ENCODE results near the gene CEP63. TPM values are rescaled to one million over a fixed set of nuclear protein-coding genes. Genes with fewer than 3 reads are reported as not detected.

Gene CEP63
- total RNA-seq, 2 experiments from 2014 or later: 13.2 to 15.1 TPM

GRCh38 chr3:134527037-134527436 is 41.2 kb downstream of the CEP63 start:
- peaks cover 10% of the 10 kb centered on the region for H3K9me3 Mint-ChIP-seq
- H3K4me1 Mint-ChIP-seq (ENCODE audit: low read depth): peaks cover 17% of the 10 kb centered on the region
- H3K27ac Mint-ChIP-seq: no peak overlapping the region
- Histone ChIP-seq H3K4me3 (ENCODE audit: low read length) (no peak overlapping the region), H3K36me3 (ENCODE audit: insufficient read depth, low read length) (no peaks in the 10 kb centered on the region), H3K27me3 (ENCODE audit: control insufficient read depth in 1 of 2, insufficient read depth in 2 of 2, low read length in 2 of 2) (no peaks in the 10 kb centered on the region), H3K27ac (ENCODE audit: low read depth in 1 of 2, low read length in 2 of 2) (no peak overlapping the region), H3K9me3 (ENCODE audit: control insufficient read depth in 1 of 2, insufficient read depth in 1 of 2, low read length in 2 of 2) (peaks cover 9 to 41% of the 10 kb centered on the region in 2 experiments), H3K4me1 (ENCODE audit: insufficient read depth, low read length) (peaks cover 4% of the 10 kb centered on the region)
- no peak for ATAC-seq (ENCODE audit: poor library complexity)
- TF ChIP-seq CTCF (IDR thresholded peaks at IDR 0.05): no peak
- H3K4me3 Mint-ChIP-seq: no peak overlapping the region
- intact Hi-C loops (cut with DNase I, micrococcal nuclease): no loop called here
- H3K27me3 Mint-ChIP-seq: no peaks in the 10 kb centered on the region
- ChIA-PET POLR2A (no interaction called here), CTCF (no interaction called here)
- H3K36me3 Mint-ChIP-seq (ENCODE audit: low read depth): peaks cover 58% of the 10 kb centered on the region
- DNase-seq: peak in 1 of 14 experiments; percentile 17

- no peaks in the 10 kb centered on the region for H3K27me3 Mint-ChIP-seq
- H3K27me3 ChIP-seq (ENCODE audit: control insufficient read depth in 1 of 2, insufficient read depth in 2 of 2, low read length in 2 of 2): no peaks in the 10 kb centered on the region
- H3K36me3 Mint-ChIP-seq (ENCODE audit: low read depth): peaks cover 51% of the 10 kb centered on the region
- peaks cover 17% of the 10 kb centered on the region for H3K4me1 Mint-ChIP-seq (ENCODE audit: low read depth)
- intact Hi-C loops (cut with DNase I, micrococcal nuclease): no loop called here
- ATAC-seq (ENCODE audit: poor library complexity) (no peak), DNase-seq (no peak)
- peaks cover 9 to 38% of the 10 kb centered on the region in 2 experiments for H3K9me3 ChIP-seq (ENCODE audit: control insufficient read depth in 1 of 2, insufficient read depth in 1 of 2, low read length in 2 of 2)
- H3K4me3 ChIP-seq (ENCODE audit: low read length): no peak overlapping the region
- peaks cover 4% of the 10 kb centered on the region for H3K4me1 ChIP-seq (ENCODE audit: insufficient read depth, low read length)
- H3K36me3 ChIP-seq (ENCODE audit: insufficient read depth, low read length): peaks cover 4% of the 10 kb centered on the region
- no peak for TF ChIP-seq CTCF (IDR thresholded peaks at IDR 0.05)
- H3K27ac Mint-ChIP-seq: no peak overlapping the region
- H3K9me3 Mint-ChIP-seq: peaks cover 10% of the 10 kb centered on the region
- no peak overlapping the region for H3K4me3 Mint-ChIP-seq
- CTCF ChIA-PET: no interaction called here
- POLR2A ChIA-PET: no interaction called here
- no peak overlapping the region for H3K27ac ChIP-seq (ENCODE audit: low read depth in 1 of 2, low read length in 2 of 2)
These were observed 41.8 kb downstream of the CEP63 start for GRCh38 chr3:134527538-134528186.

- no peak for DNase-seq
- no peak for TF ChIP-seq CTCF (IDR thresholded peaks at IDR 0.05)
- Histone ChIP-seq H3K36me3 (ENCODE audit: insufficient read depth, low read length) (peaks cover 37% of the 10 kb centered on the region), H3K4me3 (ENCODE audit: low read length) (no peak overlapping the region), H3K9me3 (ENCODE audit: control insufficient read depth in 1 of 2, insufficient read depth in 1 of 2, low read length in 2 of 2) (no peaks in the 10 kb centered on the region), H3K27ac (ENCODE audit: low read depth in 1 of 2, low read length in 2 of 2) (no peak overlapping the region), H3K27me3 (ENCODE audit: control insufficient read depth in 1 of 2, insufficient read depth in 2 of 2, low read length in 2 of 2) (no peaks in the 10 kb centered on the region), H3K4me1 (ENCODE audit: insufficient read depth, low read length) (no peaks in the 10 kb centered on the region)
- Mint-ChIP-seq H3K27ac (no peak overlapping the region), H3K9me3 (no peaks in the 10 kb centered on the region), H3K4me3 (no peak overlapping the region), H3K36me3 (ENCODE audit: low read depth) (peaks cover 8% of the 10 kb centered on the region), H3K27me3 (no peaks in the 10 kb centered on the region), H3K4me1 (ENCODE audit: low read depth) (no peaks in the 10 kb centered on the region)
- ATAC-seq (ENCODE audit: poor library complexity): no peak
- CTCF ChIA-PET: no interaction called here
- POLR2A ChIA-PET: no interaction called here
- intact Hi-C loops (cut with DNase I, micrococcal nuclease): no loop called here
These were observed 47.6 kb downstream of the CEP63 start for GRCh38 chr3:134533493-134533892.

All from CD4-positive, alpha-beta T cell (primary cell).